ENCODE results near the gene PPP2R5D.

GRCh38 chr6:42974919-42975505 is 9.4 kb upstream of the PPP2R5D start:
- TF ChIP-seq CTCF (IDR thresholded peaks at IDR 0.05) = no peak
- no peak for TF ChIP-seq POLR2A (IDR thresholded peaks at IDR 0.05)
- TF ChIP-seq EP300 (IDR thresholded peaks at IDR 0.05) = no peak
- no peak for TF ChIP-seq POLR2AphosphoS5 (IDR thresholded peaks at IDR 0.05)
